Measurements from ENCODE around the gene PPM1M.

The PPM1M gene

GRCh38 chr3:52245322-52246263 is at the start of gene PPM1M:
Gene PPM1M, plus strand, starts transcription at chr3:52245759. Its CDS starts 66 bp downstream, at chr3:52245825.
- DNase-seq = peak; percentile 61

GRCh38 chr3:52195823-52196331 is 49.7 kb upstream of the PPM1M start:
- DNase-seq = no peak

GRCh38 chr3:52196977-52197376 is 48.6 kb upstream of the PPM1M start:
- no peak for DNase-seq

- DNase-seq = no peak
These were observed 48.1 kb upstream of the PPM1M start for GRCh38 chr3:52197499-52197841.

- peak; percentile 93 for DNase-seq
These were observed 47.5 kb upstream of the PPM1M start, which contains the start of gene ALAS1 for GRCh38 chr3:52197842-52198625. Gene ALAS1, plus strand, starts transcription at chr3:52198160. Its CDS starts 1,082 bp downstream, at chr3:52199242.

GRCh38 chr3:52198643-52199608 is 46.6 kb upstream of the PPM1M start:
- no peak for DNase-seq

GRCh38 chr3:52200981-52201679 is 44.4 kb upstream of the PPM1M start:
- no peak for DNase-seq

- no peak for DNase-seq
These were observed 43.0 kb upstream of the PPM1M start for GRCh38 chr3:52202384-52203077.

GRCh38 chr3:52203701-52204100 is 41.9 kb upstream of the PPM1M start:
- DNase-seq = no peak

- DNase-seq = no peak
These were observed 41.1 kb upstream of the PPM1M start for GRCh38 chr3:52204337-52205073.

- no peak for DNase-seq
These were observed 39.7 kb upstream of the PPM1M start for GRCh38 chr3:52205727-52206372.

GRCh38 chr3:52208556-52208955 is 37.0 kb upstream of the PPM1M start:
- no peak for DNase-seq

- DNase-seq = no peak
These were observed 35.5 kb upstream of the PPM1M start for GRCh38 chr3:52210037-52210436.

GRCh38 chr3:52210550-52211046 is 35.0 kb upstream of the PPM1M start:
- no peak for DNase-seq

- no peak for DNase-seq
These were observed 34.2 kb upstream of the PPM1M start for GRCh38 chr3:52211268-52211891.

GRCh38 chr3:52213005-52213404 is 32.6 kb upstream of the PPM1M start:
- DNase-seq = no peak

GRCh38 chr3:52213901-52214300 is 31.7 kb upstream of the PPM1M start:
- DNase-seq = no peak

GRCh38 chr3:52215351-52215750 is 30.2 kb upstream of the PPM1M start:
- no peak for DNase-seq

All from activated CD8-positive, alpha-beta memory T cell treated with anti-CD3 and anti-CD28 coated beads, Interleukin-2, amount 50 U/mL, for 4 hours (primary cell).